ENCODE data around the gene KRT38. TPM values are rescaled to one million over a fixed set of nuclear protein-coding genes. Genes with fewer than 3 reads are reported as not detected.
"Not testable (repeated sequence)": the region's sequence is repeated elsewhere in the genome, so short reads cannot be mapped to it uniquely, and the experiment has no call there.

The KRT38 gene
- total and polyA plus RNA-seq, 9 donors = not detected

DNA sequence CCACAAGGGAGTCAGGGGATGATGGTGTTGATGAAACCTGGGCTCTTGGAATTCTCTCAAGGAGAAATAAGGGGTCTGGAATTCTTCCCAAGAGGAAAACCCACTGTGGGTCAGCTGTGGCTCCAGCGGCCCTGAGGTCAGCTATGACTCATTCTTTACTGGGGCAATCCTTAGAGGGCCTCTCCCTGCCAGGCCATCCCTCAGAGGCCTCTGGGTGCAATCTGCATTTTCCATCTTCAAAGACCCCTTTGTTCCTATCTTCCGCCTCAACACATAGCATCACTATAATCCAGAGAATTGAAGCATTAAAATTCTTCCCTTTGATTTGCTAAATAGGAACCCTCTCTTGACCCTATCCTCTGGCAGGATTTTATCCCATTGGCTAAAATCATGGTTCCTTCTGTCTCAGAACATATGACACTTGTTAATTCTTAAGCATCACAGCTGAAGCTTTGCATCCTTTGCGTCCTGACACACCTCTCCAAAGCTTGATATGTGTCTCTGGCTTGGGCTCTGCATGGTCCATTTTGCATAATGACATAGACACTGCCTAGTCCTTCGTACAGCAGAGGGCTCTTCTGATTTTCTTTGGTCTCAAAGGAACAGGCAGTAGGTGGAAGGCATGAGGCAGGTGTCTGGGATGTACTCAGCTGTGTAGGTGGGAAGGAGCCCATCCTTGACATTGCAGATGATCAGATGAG lies 12.0 kb downstream of the KRT38 start:
- Histone ChIP-seq H3K9me3 (replicated peaks; ENCODE audit: control insufficient read depth, low read depth, low read length) (no peaks in the 10 kb centered on the region), H3K27ac (ENCODE audit: low read length) (no peak overlapping the region), H3K27me3 (ENCODE audit: control insufficient read depth, insufficient read depth, low read length) (peaks cover 3% of the 10 kb centered on the region), H3K4me3 (ENCODE audit: low read length) (no peak overlapping the region), H3K4me1 (ENCODE audit: control insufficient read depth, insufficient read depth, low read length) (no peaks in the 10 kb centered on the region), H3K36me3 (ENCODE audit: control insufficient read depth, insufficient read depth, low read length) (no peaks in the 10 kb centered on the region)
- WGBS (ENCODE audit: insufficient coverage) = 55% methylated on average over 3 of the region's 4 CpGs
- no peak for DNase-seq

DNA sequence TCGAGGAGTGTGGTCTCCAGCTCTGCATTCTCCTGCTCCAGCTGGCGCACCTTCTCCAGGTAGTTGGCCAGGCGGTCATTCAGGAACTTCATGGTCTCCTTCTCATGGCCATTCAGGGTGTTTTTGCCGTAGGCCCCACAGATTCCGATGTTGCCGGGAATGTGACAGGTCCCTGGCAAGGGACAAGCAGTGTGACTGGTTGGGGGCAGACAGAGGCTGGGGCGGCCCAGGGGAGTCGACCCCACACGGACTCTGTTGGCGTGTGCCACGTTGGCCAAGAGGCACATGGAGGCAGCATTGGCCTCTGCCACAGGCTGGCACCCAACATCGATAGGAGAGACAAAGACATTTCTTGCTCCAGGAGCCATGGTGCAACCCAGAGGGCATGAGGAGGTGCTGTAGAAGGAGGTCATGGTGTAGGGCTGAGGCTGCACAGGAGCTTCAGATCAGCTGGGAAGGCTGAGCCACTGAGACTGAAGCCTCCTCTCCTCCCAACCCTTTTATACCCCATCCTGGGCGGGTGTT lies 16.6 kb downstream of the KRT38 start, which contains the start of gene KRT37:
Gene KRT37 (minus strand): TSS at position 475 of the 525 bp plus-strand sequence. CDS start 62 bp downstream, at position 413.
- WGBS (ENCODE audit: insufficient coverage) = 93% methylated on average over 10 of the region's 13 CpGs
- Histone ChIP-seq H3K27me3 (ENCODE audit: control insufficient read depth, insufficient read depth, low read length) (peaks cover 5% of the 10 kb centered on the region), H3K4me3 (ENCODE audit: low read length) (no peak within 1 kb of the TSS), H3K4me1 (ENCODE audit: control insufficient read depth, insufficient read depth, low read length) (no peaks in the 10 kb centered on the region), H3K36me3 (ENCODE audit: control insufficient read depth, insufficient read depth, low read length) (no peaks in the 10 kb centered on the region), H3K27ac (ENCODE audit: low read length) (no peak within 1 kb of the TSS), H3K9me3 (replicated peaks; ENCODE audit: control insufficient read depth, low read depth, low read length) (no peaks in the 10 kb centered on the region)
- no peak for DNase-seq

DNA sequence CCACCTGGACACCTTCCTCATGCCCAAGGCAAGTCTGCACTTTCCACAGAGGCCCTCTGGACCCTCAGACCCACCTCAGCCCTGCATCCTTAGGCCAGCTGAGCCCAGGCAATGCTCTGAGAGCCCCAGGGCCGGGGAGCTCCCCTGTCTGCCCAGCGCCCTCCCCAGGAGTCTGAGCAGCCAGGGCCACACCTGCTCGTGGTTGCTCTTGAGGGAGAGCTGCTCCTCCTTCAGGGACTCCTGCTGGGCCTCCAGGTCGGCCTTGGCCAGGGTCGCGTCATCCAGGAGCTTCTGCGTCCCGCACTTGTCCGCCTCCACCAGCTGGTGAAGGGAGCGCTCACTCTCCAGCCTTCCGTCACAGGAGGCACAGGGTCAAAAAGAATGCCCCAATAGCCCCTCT lies 18.2 kb downstream of the KRT38 start:
- H3K4me3 ChIP-seq (ENCODE audit: low read length); H3K36me3 ChIP-seq (ENCODE audit: control insufficient read depth, insufficient read depth, low read length); H3K27me3 ChIP-seq (ENCODE audit: control insufficient read depth, insufficient read depth, low read length); H3K9me3 ChIP-seq (replicated peaks; ENCODE audit: control insufficient read depth, low read depth, low read length); H3K4me1 ChIP-seq (ENCODE audit: control insufficient read depth, insufficient read depth, low read length); H3K27ac ChIP-seq (ENCODE audit: low read length); DNase-seq: not testable (repeated sequence)
- 90% methylated on average over 10 of the region's 11 CpGs for WGBS (ENCODE audit: insufficient coverage)

DNA sequence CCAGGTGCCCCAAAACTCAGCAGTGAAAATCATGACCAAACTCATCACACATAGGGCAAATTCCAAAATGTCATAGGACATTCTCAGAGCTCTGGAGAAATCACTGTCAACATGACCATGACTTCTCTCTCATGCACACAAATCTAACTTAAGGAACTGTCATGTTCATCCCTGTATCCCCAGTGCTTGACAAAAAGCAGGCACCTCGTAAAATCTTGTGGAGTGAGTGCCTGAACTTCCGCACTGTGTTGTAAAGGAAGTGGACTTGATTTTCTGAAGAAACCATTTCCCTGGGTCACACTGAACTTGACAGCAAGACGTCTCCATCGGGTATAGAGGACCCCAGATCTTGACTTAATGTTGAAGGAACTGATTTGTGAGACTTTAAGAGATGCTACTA lies 19.2 kb downstream of the KRT38 start:
- Histone ChIP-seq H3K4me3 (ENCODE audit: low read length) (no peak overlapping the region), H3K4me1 (ENCODE audit: control insufficient read depth, insufficient read depth, low read length) (peaks cover 7% of the 10 kb centered on the region), H3K27me3 (ENCODE audit: control insufficient read depth, insufficient read depth, low read length) (peaks cover 5% of the 10 kb centered on the region), H3K27ac (ENCODE audit: low read length) (no peak overlapping the region), H3K9me3 (replicated peaks; ENCODE audit: control insufficient read depth, low read depth, low read length) (no peaks in the 10 kb centered on the region), H3K36me3 (ENCODE audit: control insufficient read depth, insufficient read depth, low read length) (no peaks in the 10 kb centered on the region)
- DNase-seq = no peak
- WGBS (ENCODE audit: insufficient coverage) = 51% methylated on average over 4 of the region's 4 CpGs

DNA sequence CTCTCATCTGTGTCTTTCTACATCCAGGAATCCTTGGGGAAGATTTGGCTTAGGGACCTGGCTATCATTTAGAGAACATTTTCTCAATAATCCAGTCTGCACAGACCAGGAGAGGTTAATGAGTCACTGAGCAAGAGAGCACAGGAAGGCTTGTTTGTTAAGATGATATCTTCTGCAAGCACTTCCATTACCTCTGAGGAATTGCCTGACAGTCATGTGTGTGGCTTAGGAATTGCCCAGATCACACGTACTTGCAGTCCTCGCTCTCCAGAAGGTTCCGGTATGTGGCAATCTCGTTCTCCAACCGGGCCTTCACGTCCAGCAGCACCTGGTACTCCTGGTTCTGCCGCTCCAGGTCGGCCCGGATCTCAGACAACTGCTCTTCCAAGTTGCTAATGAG lies 19.7 kb downstream of the KRT38 start:
- Histone ChIP-seq H3K27me3 (ENCODE audit: control insufficient read depth, insufficient read depth, low read length) (peaks cover 5% of the 10 kb centered on the region), H3K27ac (ENCODE audit: low read length) (no peak overlapping the region), H3K36me3 (ENCODE audit: control insufficient read depth, insufficient read depth, low read length) (no peaks in the 10 kb centered on the region), H3K4me3 (ENCODE audit: low read length) (no peak overlapping the region), H3K4me1 (ENCODE audit: control insufficient read depth, insufficient read depth, low read length) (peaks cover 7% of the 10 kb centered on the region), H3K9me3 (replicated peaks; ENCODE audit: control insufficient read depth, low read depth, low read length) (no peaks in the 10 kb centered on the region)
- WGBS (ENCODE audit: insufficient coverage) = 73% methylated on average over 9 of the region's 9 CpGs
- DNase-seq = no peak

DNA sequence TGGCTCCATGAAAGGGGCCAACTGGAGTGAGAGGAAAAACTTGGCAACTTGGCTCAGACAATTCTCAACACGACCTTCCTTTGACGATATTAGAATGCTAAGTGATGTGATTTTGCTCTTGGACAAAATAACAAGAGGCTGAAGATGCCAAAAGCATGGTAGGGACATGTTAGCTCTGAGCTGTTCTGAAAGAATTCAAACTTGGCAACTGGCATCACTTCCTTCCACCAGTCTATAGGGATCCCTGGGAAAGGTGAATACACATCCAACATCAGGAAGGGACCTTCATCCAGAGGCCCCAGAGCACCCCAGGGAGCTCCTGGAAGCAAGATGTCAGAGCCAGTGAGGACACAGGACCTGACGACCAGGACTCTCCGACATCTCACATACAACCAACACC lies 20.6 kb downstream of the KRT38 start:
- peaks cover 7% of the 10 kb centered on the region for H3K4me1 ChIP-seq (ENCODE audit: control insufficient read depth, insufficient read depth, low read length)

DNA sequence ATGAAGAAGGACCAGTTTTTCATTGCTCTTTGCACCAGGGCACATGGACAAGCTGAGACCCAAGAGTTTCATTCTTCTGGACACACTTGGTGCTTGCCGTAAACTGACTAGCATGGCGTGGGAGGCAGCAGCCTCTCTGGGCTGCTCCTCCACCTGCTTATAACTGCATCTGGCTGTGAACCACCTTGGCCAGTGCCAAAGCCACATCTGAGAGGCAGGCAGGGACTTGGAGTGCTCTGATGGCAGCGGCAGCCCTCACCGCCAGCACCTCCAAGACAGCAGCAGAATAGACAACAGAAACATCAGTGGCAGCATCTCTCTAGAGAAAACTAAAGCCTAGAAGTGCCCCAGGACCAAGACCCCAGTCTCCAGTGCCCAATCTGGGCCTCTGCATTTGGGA lies 21.1 kb downstream of the KRT38 start:
- WGBS (ENCODE audit: insufficient coverage) = 93% methylated on average over 3 of the region's 4 CpGs
- Histone ChIP-seq H3K27ac (ENCODE audit: low read length) (no peak overlapping the region), H3K9me3 (replicated peaks; ENCODE audit: control insufficient read depth, low read depth, low read length) (no peaks in the 10 kb centered on the region), H3K27me3 (ENCODE audit: control insufficient read depth, insufficient read depth, low read length) (peaks cover 5% of the 10 kb centered on the region), H3K4me3 (ENCODE audit: low read length) (no peak overlapping the region), H3K36me3 (ENCODE audit: control insufficient read depth, insufficient read depth, low read length) (no peaks in the 10 kb centered on the region), H3K4me1 (ENCODE audit: control insufficient read depth, insufficient read depth, low read length) (peaks cover 7% of the 10 kb centered on the region)
- DNase-seq = no peak

More for the DNA sequence above, 20.6 kb downstream of the KRT38 start:
- H3K4me3 ChIP-seq (ENCODE audit: low read length) = no peak overlapping the region
- DNase-seq = no peak
- H3K9me3 ChIP-seq (replicated peaks; ENCODE audit: control insufficient read depth, low read depth, low read length) = no peaks in the 10 kb centered on the region
- no peak overlapping the region for H3K27ac ChIP-seq (ENCODE audit: low read length)
- no CpG with 5 or more reads among the region's 4 CpGs for WGBS (ENCODE audit: insufficient coverage)
- no peaks in the 10 kb centered on the region for H3K36me3 ChIP-seq (ENCODE audit: control insufficient read depth, insufficient read depth, low read length)
- peaks cover 5% of the 10 kb centered on the region for H3K27me3 ChIP-seq (ENCODE audit: control insufficient read depth, insufficient read depth, low read length)

DNA sequence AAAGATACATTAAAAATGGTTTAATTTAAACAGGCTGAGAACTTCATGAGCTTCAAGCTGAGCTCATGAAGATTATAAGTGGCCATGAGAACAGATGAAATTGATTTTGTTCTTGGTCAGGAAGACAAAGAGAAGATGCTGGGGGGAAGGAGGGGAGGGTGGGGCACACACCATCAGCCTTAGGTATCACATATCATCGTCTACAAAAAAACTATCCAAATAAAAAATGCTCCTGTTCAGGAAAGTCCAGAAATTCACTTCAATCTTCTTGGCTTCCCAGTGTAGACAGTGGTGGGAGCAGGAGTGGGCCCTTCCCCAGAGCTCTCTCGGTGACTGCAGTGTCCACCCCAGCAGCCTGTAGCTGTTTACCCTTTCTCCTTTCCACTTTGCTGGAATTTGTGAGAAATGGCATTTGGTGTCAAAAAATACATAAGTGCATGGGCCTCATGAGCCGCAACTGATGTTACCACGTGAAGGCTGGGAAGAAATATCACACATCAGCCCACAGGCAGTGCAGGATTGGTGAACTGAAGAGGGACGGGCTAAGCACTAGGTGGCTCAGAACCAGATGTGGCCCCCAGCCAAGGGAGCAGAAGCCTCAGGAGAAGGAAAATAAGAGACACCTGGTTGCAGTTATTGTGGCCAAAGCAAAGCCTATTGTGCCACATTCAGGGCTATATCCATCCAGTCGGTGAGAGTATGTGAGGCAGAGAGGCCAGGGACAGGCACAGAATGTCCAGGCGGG lies 22.5 kb downstream of the KRT38 start:
- no peak overlapping the region for H3K4me3 ChIP-seq (ENCODE audit: low read length)
- no peak for DNase-seq
- no peaks in the 10 kb centered on the region for H3K9me3 ChIP-seq (replicated peaks; ENCODE audit: control insufficient read depth, low read depth, low read length)
- H3K4me1 ChIP-seq (ENCODE audit: control insufficient read depth, insufficient read depth, low read length) = peaks cover 7% of the 10 kb centered on the region
- no peak overlapping the region for H3K27ac ChIP-seq (ENCODE audit: low read length)
- no peaks in the 10 kb centered on the region for H3K36me3 ChIP-seq (ENCODE audit: control insufficient read depth, insufficient read depth, low read length)
- peaks cover 2% of the 10 kb centered on the region for H3K27me3 ChIP-seq (ENCODE audit: control insufficient read depth, insufficient read depth, low read length)
- WGBS (ENCODE audit: insufficient coverage) = 83% methylated on average over 5 of the region's 7 CpGs

DNA sequence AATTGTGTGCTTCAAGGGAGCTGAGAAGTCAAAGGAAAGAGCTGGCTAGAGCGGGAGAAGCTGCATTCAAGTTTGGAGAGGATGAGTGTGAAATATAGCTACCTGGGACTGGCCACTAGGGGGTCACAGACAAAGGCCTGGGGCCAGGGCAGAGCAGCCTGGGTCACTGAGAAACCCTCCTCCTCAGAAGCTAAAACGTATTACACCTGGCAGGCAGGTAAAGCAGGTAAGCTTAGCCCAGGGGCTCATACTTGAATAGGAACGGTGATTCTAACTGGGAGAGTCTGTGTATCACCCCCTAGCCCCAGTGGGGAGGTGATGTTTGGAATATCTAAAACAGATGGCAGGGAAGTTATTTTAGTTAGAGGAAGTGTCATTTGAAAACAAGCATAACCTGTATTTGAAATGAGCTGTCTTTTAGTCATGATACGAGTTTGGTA lies 23.2 kb downstream of the KRT38 start:
- H3K4me1 ChIP-seq (ENCODE audit: control insufficient read depth, insufficient read depth, low read length) = peaks cover 7% of the 10 kb centered on the region
- no peak for DNase-seq
- H3K36me3 ChIP-seq (ENCODE audit: control insufficient read depth, insufficient read depth, low read length) = no peaks in the 10 kb centered on the region
- H3K27ac ChIP-seq (ENCODE audit: low read length) = no peak overlapping the region
- no peaks in the 10 kb centered on the region for H3K9me3 ChIP-seq (replicated peaks; ENCODE audit: control insufficient read depth, low read depth, low read length)
- H3K4me3 ChIP-seq (ENCODE audit: low read length) = no peak overlapping the region
- 18% methylated on average over 1 of the region's 4 CpGs for WGBS (ENCODE audit: insufficient coverage)
- no peaks in the 10 kb centered on the region for H3K27me3 ChIP-seq (ENCODE audit: control insufficient read depth, insufficient read depth, low read length)

DNA sequence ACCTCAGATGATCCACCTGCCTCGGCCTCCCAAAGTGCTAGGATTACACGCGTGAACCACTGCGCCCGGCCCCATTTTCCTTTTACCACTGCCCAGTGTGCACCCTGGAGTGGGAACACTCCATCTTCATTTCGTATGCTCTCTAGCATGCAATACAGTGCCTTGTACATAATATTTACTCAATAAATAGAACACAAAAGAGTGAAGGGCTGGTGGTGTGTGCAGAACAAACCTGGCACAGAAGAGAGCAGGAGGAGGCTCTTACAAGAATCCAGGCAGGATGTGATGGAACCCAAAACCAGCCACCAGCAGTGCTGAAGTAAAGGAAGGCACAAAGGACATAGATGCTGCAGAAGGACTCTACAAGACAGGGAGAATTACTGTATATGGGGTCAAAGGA lies 23.7 kb downstream of the KRT38 start:
- H3K36me3 ChIP-seq (ENCODE audit: control insufficient read depth, insufficient read depth, low read length) = no peaks in the 10 kb centered on the region
- no peak overlapping the region for H3K4me3 ChIP-seq (ENCODE audit: low read length)
- no peak overlapping the region for H3K27ac ChIP-seq (ENCODE audit: low read length)
- H3K4me1 ChIP-seq (ENCODE audit: control insufficient read depth, insufficient read depth, low read length) = peaks cover 7% of the 10 kb centered on the region
- 88% methylated on average over 5 of the region's 6 CpGs for WGBS (ENCODE audit: insufficient coverage)
- H3K27me3 ChIP-seq (ENCODE audit: control insufficient read depth, insufficient read depth, low read length) = no peaks in the 10 kb centered on the region
- DNase-seq = no peak
- no peaks in the 10 kb centered on the region for H3K9me3 ChIP-seq (replicated peaks; ENCODE audit: control insufficient read depth, low read depth, low read length)
